HG02571 (cell line): ENCODE measurements around the gene AIMP1.
"Not testable (repeated sequence)": the region's sequence is repeated elsewhere in the genome, so short reads cannot be mapped to it uniquely, and the experiment has no call there.

Experiments
- ATAC-seq: cut with Tn5 transposase; IDR thresholded peaks from one replicate; pipeline ENCODE4 v1.9.1; 2021; ENCODE audit warnings: mild to moderate bottlenecking, moderate library complexity; ENCODE audit not compliant: unreplicated experiment

Gene AIMP1

GRCh38 chr4:106344647-106344970 lies 28.3 kb downstream of the AIMP1 start:
- ATAC-seq = no peak

- no peak for ATAC-seq
Measured at GRCh38 chr4:106347167-106347566, 30.8 kb downstream of the AIMP1 start.

- no peak for ATAC-seq
Measured at GRCh38 chr4:106351016-106351415, 34.7 kb downstream of the AIMP1 start.

- no peak for ATAC-seq
Measured at GRCh38 chr4:106353786-106354185, 37.4 kb downstream of the AIMP1 start.

- no peak for ATAC-seq
Measured at GRCh38 chr4:106355193-106355592, 38.8 kb downstream of the AIMP1 start.

GRCh38 chr4:106358899-106359298 lies 42.5 kb downstream of the AIMP1 start:
- no peak for ATAC-seq

GRCh38 chr4:106362086-106362825 lies 45.9 kb downstream of the AIMP1 start:
- ATAC-seq = no peak

GRCh38 chr4:106364282-106364681 lies 47.9 kb downstream of the AIMP1 start:
- no peak for ATAC-seq

GRCh38 chr4:106365613-106366012 lies 49.3 kb downstream of the AIMP1 start:
- ATAC-seq = no peak

GRCh38 chr4:106366026-106366425 lies 49.7 kb downstream of the AIMP1 start:
- no peak for ATAC-seq

GRCh38 chr4:106367072-106367471 lies 50.7 kb downstream of the AIMP1 start:
- ATAC-seq = no peak

- no peak for ATAC-seq
Measured at GRCh38 chr4:106368678-106369077, 52.3 kb downstream of the AIMP1 start, which contains the start of gene GIMD1. Gene GIMD1, minus strand, starts transcription at chr4:106368778. Its CDS starts 1,343 bp downstream, at chr4:106367435.

GRCh38 chr4:106369456-106370060 lies 53.2 kb downstream of the AIMP1 start:
- no peak for ATAC-seq

GRCh38 chr4:106370214-106370613 lies 53.9 kb downstream of the AIMP1 start:
- no peak for ATAC-seq

- no peak for ATAC-seq
Measured at GRCh38 chr4:106371161-106371560, 54.8 kb downstream of the AIMP1 start.

- no peak for ATAC-seq
Measured at GRCh38 chr4:106373026-106373425, 56.7 kb downstream of the AIMP1 start.

- no peak for ATAC-seq
Measured at GRCh38 chr4:106380179-106380578, 63.8 kb downstream of the AIMP1 start.

GRCh38 chr4:106384878-106385277 lies 68.5 kb downstream of the AIMP1 start:
- ATAC-seq = no peak

GRCh38 chr4:106385853-106386393 lies 69.6 kb downstream of the AIMP1 start:
- ATAC-seq = no peak

GRCh38 chr4:106395582-106395981 lies 79.2 kb downstream of the AIMP1 start:
- ATAC-seq = no peak

- not testable (repeated sequence) for ATAC-seq
Measured at GRCh38 chr4:106398898-106399297, 82.5 kb downstream of the AIMP1 start.
